ENCODE measurements around the gene KCNMA1. TPM values are rescaled to one million over a fixed set of nuclear protein-coding genes. Genes with fewer than 3 reads are reported as not detected.

KCNMA1 gene
- polyA plus RNA-seq, 6 donors from 2014 or later: not detected

DNA sequence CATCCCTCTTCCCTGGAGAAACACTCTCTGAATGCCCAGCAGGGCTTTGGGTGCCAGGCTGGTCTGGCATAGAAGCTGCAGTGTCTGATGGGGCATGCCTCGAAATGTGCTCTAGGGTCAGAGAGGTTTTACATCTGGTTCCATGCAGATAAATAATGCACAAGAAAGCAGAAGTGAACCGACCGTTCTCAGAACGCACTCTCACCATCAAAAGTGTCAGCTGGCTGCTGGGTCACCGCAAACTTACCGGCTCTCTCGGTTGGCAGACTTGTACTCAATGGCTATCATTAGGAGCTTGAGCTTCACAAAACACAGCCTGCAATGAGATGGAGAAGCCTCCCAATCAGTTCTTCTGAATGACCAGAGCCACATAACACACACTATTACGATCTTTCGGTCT is 610.0 kb downstream of the KCNMA1 start:
- Mint-ChIP-seq H3K27ac (peak overlapping the region in 2 of 6 donors; percentile 21 to 29), H3K27me3 (peaks cover 0 to 8% (median 0%) of the 10 kb centered on the region in 3 donors), H3K9me3 (no peaks in the 10 kb centered on the region), H3K36me3 (no peaks in the 10 kb centered on the region), H3K4me3 (no peak overlapping the region), H3K4me1 (no peaks in the 10 kb centered on the region)
- ATAC-seq (ENCODE audit: low read depth in 2 of 2): peak; percentile 18 to 45
- no peak for DNase-seq

DNA sequence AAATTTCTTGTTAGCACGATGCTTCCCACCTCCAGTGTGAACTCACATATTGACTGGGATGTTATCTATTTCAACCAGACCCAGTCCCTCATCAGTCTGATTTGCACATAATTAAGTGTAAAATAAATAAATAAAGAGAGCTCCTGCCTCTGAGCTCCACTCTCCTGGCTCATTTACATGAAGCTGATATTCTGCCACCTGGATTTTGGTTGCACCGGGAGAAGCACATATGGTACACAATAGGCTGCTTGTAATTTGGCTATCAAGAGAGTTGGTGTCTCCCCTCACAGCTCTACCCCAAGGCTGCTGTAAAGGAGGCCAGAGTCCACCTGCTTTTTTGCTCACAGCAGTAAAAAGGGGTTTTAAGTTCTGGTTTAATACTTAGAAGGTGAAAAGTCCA is 610.5 kb downstream of the KCNMA1 start:
- Mint-ChIP-seq H3K36me3 (no peaks in the 10 kb centered on the region), H3K9me3 (no peaks in the 10 kb centered on the region), H3K27ac (peak overlapping the region in 1 of 6 donors; percentile 21), H3K4me1 (no peaks in the 10 kb centered on the region), H3K27me3 (peaks cover 0 to 11% (median 0%) of the 10 kb centered on the region in 3 donors), H3K4me3 (no peak overlapping the region)
- no peak for DNase-seq
- no peak for ATAC-seq (ENCODE audit: low read depth in 2 of 2)

- Mint-ChIP-seq H3K4me3 (no peak overlapping the region), H3K27ac (peak overlapping the region in 1 of 6 donors; percentile 6), H3K4me1 (no peaks in the 10 kb centered on the region), H3K9me3 (no peaks in the 10 kb centered on the region), H3K27me3 (peaks cover 0 to 17% (median 0%) of the 10 kb centered on the region in 3 donors), H3K36me3 (no peaks in the 10 kb centered on the region)
- ATAC-seq (ENCODE audit: low read depth in 2 of 2) (no peak), DNase-seq (no peak)
Observed at GRCh38 chr10:77026148-77026547, 611.5 kb downstream of the KCNMA1 start.

DNA sequence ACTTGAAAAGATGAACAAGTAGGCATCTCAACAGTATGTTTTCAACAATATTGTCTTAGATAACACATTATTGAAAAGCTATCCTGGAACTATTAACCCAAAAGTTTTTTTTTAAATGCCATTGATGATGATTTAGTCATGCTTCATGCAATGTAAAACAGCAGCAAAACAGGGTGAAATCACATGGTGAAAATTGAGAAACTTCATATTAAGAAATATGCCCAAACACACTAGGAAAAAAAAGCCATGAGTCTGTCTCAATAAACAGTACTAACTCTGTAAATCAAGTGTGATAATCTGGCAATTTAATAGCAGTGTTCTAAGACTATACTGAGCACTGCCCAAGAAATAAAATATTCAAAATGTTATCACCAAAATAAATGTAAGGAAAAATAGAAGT is 613.1 kb downstream of the KCNMA1 start:
- ATAC-seq (ENCODE audit: low read depth in 2 of 2) (no peak), DNase-seq (no peak)
- Mint-ChIP-seq H3K36me3 (no peaks in the 10 kb centered on the region), H3K4me1 (no peaks in the 10 kb centered on the region), H3K27ac (no peak overlapping the region), H3K4me3 (no peak overlapping the region), H3K9me3 (no peaks in the 10 kb centered on the region), H3K27me3 (peaks cover 0 to 17% (median 0%) of the 10 kb centered on the region in 3 donors)

DNA sequence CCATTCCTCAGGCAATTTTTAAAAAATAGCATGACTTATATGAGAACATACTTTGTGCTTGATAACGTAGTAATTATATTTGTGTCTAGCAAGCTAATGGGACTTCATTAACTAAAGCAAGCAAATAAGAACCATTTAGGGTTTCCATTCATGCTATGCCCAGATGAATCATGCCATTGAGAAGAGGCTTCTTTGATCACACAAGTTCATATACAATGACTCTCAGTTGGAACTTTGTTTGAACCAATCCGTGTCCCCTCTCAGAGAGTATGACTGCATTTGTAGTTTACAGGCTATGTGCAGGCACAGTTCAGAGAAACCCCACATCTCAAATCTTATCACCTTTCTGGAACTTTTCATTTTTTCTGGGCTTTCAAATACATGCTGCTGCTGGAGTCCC is 614.2 kb downstream of the KCNMA1 start:
- H3K9me3 Mint-ChIP-seq: no peaks in the 10 kb centered on the region
- no peaks in the 10 kb centered on the region for H3K36me3 Mint-ChIP-seq
- no peaks in the 10 kb centered on the region for H3K4me1 Mint-ChIP-seq
- H3K27me3 Mint-ChIP-seq: peaks cover 0 to 13% (median 0%) of the 10 kb centered on the region in 3 donors
- peak overlapping the region in 1 of 6 donors; percentile 14 for H3K27ac Mint-ChIP-seq
- ATAC-seq (ENCODE audit: low read depth in 2 of 2) (no peak), DNase-seq (no peak)
- H3K4me3 Mint-ChIP-seq: no peak overlapping the region

GRCh38 chr10:77022671-77023070 is 614.9 kb downstream of the KCNMA1 start:
- Mint-ChIP-seq H3K9me3 (no peaks in the 10 kb centered on the region), H3K27me3 (peaks cover 0 to 9% (median 0%) of the 10 kb centered on the region in 3 donors), H3K4me3 (no peak overlapping the region), H3K4me1 (no peaks in the 10 kb centered on the region), H3K36me3 (no peaks in the 10 kb centered on the region), H3K27ac (peak overlapping the region in 1 of 6 donors; percentile 5)
- no peak for ATAC-seq (ENCODE audit: low read depth in 2 of 2)
- no peak for DNase-seq

- H3K27me3 Mint-ChIP-seq: peaks cover 0 to 9% (median 0%) of the 10 kb centered on the region in 3 donors
- H3K27ac Mint-ChIP-seq: no peak overlapping the region
- no peaks in the 10 kb centered on the region for H3K9me3 Mint-ChIP-seq
- DNase-seq: no peak
- ATAC-seq (ENCODE audit: low read depth in 2 of 2): no peak
- no peak overlapping the region for H3K4me3 Mint-ChIP-seq
- no peaks in the 10 kb centered on the region for H3K36me3 Mint-ChIP-seq
- no peaks in the 10 kb centered on the region for H3K4me1 Mint-ChIP-seq
Observed at GRCh38 chr10:77021966-77022490, 615.6 kb downstream of the KCNMA1 start.

- no peaks in the 10 kb centered on the region for H3K9me3 Mint-ChIP-seq
- no peaks in the 10 kb centered on the region for H3K4me1 Mint-ChIP-seq
- H3K36me3 Mint-ChIP-seq: no peaks in the 10 kb centered on the region
- ATAC-seq (ENCODE audit: low read depth in 2 of 2) (no peak), DNase-seq (no peak)
- H3K4me3 Mint-ChIP-seq: no peak overlapping the region
- peaks cover under 1 to 12% (median 4%) of the 10 kb centered on the region in 3 donors for H3K27me3 Mint-ChIP-seq
- no peak overlapping the region for H3K27ac Mint-ChIP-seq
Observed at GRCh38 chr10:77020426-77021040, 617.1 kb downstream of the KCNMA1 start.

DNA sequence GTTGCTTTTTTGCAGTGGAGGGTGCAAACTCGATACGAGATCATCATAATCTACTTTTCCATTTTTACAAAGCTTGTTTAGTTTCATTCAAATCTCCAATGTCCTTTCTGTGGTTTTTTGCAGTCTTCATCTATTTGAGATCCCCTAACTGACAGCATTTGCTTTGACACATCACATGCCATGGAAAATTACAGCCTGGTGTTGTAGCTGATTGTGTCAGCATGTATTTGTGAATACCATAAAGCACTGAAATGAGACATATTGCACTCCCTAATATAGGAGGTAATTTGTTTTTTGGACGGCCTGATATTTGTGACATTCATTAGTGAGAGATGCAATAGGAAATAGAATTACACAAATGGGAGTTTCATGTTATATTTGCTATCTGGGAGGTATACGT is 620.8 kb downstream of the KCNMA1 start:
- H3K27me3 Mint-ChIP-seq: peaks cover 7 to 16% (median 9%) of the 10 kb centered on the region in 3 donors
- peaks cover 0 to under 1% (median 0%) of the 10 kb centered on the region in 7 donors for H3K9me3 Mint-ChIP-seq
- no peak for ATAC-seq (ENCODE audit: low read depth in 2 of 2)

DNA sequence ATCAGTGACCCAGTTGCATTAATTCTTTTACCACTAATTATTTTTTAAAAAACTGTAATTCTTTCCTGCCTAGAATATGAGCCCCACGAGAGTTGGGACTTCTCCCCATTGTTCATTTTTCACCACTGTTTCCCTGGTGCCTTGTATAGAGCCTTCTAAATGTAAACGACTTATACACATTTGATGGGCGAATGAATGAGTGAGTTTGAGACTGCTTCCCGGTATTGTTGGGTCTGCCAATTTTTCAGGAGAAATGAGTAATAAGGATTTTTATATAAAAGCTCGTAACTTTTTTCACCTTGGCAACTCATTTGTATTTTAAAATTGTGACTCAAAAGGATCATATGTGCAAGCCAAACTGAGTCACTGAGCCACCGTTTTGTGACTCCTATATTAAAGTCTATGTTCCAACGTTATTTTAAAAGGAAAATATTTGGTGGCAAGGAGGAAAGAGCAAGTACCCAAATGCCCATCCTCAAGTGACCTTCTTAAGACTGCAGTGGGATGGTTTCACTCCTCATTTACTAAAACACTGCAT is 621.3 kb downstream of the KCNMA1 start:
- no peak for DNase-seq
- no peak for ATAC-seq (ENCODE audit: low read depth in 2 of 2)
- H3K9me3 Mint-ChIP-seq: peaks cover 0 to 3% (median 0%) of the 10 kb centered on the region in 7 donors
- H3K4me1 Mint-ChIP-seq: no peaks in the 10 kb centered on the region
- H3K27ac Mint-ChIP-seq: no peak overlapping the region
- peaks cover 7 to 13% (median 9%) of the 10 kb centered on the region in 3 donors for H3K27me3 Mint-ChIP-seq
- no peaks in the 10 kb centered on the region for H3K36me3 Mint-ChIP-seq
- no peak overlapping the region for H3K4me3 Mint-ChIP-seq

More for the DNA sequence above, 620.8 kb downstream of the KCNMA1 start:
- Mint-ChIP-seq H3K36me3 (no peaks in the 10 kb centered on the region), H3K4me1 (no peaks in the 10 kb centered on the region), H3K27ac (no peak overlapping the region), H3K4me3 (no peak overlapping the region)
- DNase-seq: no peak

- H3K4me1 Mint-ChIP-seq: peaks cover 0 to 7% (median 0%) of the 10 kb centered on the region in 3 donors
- DNase-seq (no peak), ATAC-seq (ENCODE audit: low read depth in 2 of 2) (no peak)
- peaks cover 0 to 3% (median 0%) of the 10 kb centered on the region in 7 donors for H3K9me3 Mint-ChIP-seq
- H3K27ac Mint-ChIP-seq: no peak overlapping the region
- H3K27me3 Mint-ChIP-seq: peaks cover 7 to 13% (median 9%) of the 10 kb centered on the region in 3 donors
- no peak overlapping the region for H3K4me3 Mint-ChIP-seq
- no peaks in the 10 kb centered on the region for H3K36me3 Mint-ChIP-seq
Observed at GRCh38 chr10:77015360-77015759, 622.2 kb downstream of the KCNMA1 start.

- Mint-ChIP-seq H3K9me3 (peaks cover 0 to 3% (median 0%) of the 10 kb centered on the region in 7 donors), H3K4me3 (no peak overlapping the region), H3K36me3 (no peaks in the 10 kb centered on the region)
Observed at GRCh38 chr10:77012812-77013500, 624.7 kb downstream of the KCNMA1 start.

DNA sequence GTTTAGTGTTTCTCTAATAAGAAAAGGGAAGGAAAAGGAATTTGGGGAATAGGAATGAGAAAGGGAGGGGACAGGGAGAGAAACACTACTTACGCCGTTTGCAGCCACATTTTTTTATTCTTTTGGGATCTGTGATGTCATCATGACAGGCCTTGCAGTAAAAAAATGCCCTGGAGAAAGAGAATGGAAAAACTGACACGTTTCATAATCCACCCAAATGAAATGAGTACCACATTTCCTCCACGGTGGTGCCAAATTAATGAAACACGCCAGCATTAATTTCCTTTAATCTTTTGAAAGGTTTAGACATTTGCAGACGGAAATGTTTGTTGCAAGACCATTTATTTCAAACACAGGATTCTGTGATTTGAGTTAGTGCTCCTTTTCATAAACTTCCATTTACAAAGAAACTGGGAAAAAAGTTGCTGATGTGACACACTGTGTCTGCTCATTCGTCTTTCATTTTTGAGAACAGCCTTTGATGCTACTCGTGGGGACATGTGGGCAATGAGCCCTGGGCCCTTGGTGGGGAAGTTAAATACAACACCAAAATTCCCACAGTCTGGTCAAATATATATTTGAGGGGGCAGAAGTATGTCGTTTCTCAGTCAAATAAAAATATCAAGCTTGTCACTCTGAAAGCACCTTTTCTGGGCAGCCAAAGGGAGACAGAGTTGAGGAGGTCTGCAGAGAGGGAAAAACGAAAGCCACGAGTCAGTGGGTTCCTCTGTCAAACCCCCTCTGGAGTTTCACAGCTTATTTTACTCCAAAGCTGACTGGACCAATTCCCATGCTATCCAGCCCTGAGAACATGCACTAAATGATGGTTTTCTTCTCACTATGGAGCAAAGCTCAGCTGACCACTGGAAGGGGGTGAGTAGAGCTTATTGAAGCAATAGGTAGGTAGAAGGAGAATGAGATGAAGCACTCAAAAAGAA is 625.5 kb downstream of the KCNMA1 start:
- peak overlapping the region in 1 of 8 donors; percentile 54 for H3K4me3 Mint-ChIP-seq
- ATAC-seq (ENCODE audit: low read depth in 2 of 2): no peak
- H3K27me3 Mint-ChIP-seq: peaks cover 7 to 13% (median 9%) of the 10 kb centered on the region in 3 donors
- DNase-seq: no peak
- H3K36me3 Mint-ChIP-seq: no peaks in the 10 kb centered on the region
- H3K27ac Mint-ChIP-seq: peak overlapping the region in 1 of 6 donors; percentile 17
- H3K9me3 Mint-ChIP-seq: peaks cover 0 to 4% (median 0%) of the 10 kb centered on the region in 7 donors
- peaks cover 0 to 20% (median 8%) of the 10 kb centered on the region in 3 donors for H3K4me1 Mint-ChIP-seq

More at GRCh38 chr10:77012812-77013500, 624.7 kb downstream of the KCNMA1 start:
- DNase-seq (no peak), ATAC-seq (ENCODE audit: low read depth in 2 of 2) (no peak)
- Mint-ChIP-seq H3K4me1 (peaks cover 0 to 17% (median 8%) of the 10 kb centered on the region in 3 donors), H3K27ac (no peak overlapping the region), H3K27me3 (peaks cover 7 to 13% (median 9%) of the 10 kb centered on the region in 3 donors)
